NCI-H1048 (cell line): Measurements from ENCODE around the gene ADGRA1.
"Not testable (repeated sequence)": the region's sequence is repeated elsewhere in the genome, so short reads cannot be mapped to it uniquely, and the experiment has no call there.

Experiments used
- DNase-seq: peaks from one replicate; lab custom pipeline; 2025; lab: John Stamatoyannopoulos, UW

Gene ADGRA1

GRCh38 chr10:133163889-133164815, 76.4 kb downstream of the ADGRA1 start:
- DNase-seq: no peak

- DNase-seq: no peak
Observed at GRCh38 chr10:133164816-133165555, 77.3 kb downstream of the ADGRA1 start.

DNA sequence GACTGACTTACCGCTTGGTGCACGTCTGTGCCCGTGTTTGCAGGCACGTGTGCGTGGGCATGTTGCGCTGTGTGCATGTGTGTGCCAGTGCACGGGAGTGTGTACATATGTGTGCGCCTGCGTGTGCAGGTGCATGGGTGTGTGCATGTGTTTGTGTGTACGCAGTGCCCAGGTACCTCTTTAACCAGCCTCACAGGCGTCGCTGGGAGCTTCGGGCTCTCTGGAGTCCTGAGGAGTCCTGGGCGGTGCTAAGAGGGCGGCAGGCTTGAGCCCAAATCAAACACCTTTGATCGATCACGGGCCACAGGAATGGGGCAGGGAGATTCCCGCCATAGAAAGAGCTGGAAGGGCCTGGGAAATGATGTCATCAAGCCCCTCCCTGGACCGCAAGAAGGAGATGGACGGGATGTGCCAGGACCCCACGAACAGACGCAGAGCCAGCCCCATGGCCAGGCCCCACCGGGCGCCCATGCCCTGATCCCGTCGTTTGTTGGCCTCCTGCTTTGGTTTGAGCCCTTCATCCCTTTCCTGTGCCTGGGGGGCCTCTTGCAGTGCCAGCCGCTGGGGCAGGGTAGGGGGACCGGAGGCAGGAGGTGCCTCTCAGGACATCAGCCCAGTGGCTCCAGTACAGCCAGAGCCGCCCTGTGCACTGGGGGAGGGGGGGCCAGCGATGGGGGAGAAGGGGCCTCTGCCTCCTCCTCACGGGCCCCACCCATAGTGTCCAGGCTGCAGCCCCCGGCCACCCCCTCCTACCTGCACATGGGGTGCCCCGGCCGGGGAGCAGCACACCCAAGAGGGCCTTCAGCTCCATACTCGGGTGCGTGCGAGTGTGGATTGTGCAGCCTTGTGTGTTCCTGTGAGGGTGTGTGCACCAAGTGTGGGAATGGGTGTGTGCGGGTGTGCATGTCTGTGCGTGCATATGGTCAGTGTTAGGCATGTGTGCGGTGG, 78.1 kb downstream of the ADGRA1 start:
- DNase-seq: no peak

DNA sequence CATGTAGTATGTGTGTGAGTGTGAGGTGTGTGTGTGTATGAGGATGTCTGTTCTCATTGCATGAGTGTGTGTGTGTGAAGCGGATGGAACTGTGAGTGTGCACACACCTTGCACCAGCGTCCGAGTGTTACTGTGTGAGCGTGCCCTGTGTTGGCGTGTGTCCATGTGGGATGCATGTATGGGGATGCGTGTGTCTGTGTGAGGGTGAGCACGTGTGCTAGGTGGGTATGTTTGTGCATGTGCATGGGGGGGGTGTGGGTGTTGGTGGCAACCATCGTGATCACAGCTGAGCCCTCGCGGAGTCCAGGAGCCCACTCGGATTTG, 78.7 kb downstream of the ADGRA1 start:
- DNase-seq: no peak

DNA sequence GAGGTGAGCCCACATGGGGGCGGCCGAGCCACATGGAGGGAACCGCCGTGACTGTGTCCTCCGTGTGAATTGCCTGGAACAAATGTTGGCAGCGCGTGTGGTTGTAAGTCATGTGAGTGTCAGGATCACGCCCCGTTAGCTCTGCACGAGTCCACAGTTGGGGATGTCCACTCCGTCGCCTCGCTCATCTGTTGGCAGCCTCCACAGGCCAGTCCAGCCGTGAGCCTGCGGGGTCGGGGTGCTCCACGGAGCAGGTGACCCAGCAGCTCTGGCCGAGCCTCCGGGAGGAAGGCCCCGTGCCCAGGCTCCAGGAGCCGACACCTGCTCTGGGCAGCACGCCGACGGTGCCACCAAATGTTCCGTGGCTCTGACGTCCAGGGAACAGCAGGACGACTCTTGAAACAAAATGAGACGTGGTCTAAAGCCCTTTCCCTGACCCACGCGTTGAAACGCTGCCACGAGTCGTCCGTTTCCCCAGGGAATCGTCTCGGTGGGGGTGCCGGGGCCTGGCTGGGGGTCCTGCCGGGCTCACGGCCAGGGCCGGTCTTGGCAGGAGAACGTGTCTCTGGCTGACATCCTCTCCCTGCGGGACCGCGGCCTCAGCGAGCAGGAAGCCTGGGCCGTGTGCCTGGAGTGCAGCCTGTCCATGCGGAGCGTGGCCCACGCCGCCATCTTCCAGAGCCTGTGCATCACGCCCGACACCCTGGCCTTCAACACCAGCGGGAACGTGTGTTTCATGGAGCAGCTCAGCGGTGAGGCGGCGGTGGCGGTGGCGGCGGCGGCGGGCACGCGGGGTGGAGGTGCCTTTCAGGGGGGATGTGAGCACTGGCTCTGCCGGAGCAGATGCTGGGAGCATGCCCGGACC, 79.3 kb downstream of the ADGRA1 start:
- no peak for DNase-seq

GRCh38 chr10:133167693-133168616, 80.2 kb downstream of the ADGRA1 start:
- DNase-seq: no peak

DNA sequence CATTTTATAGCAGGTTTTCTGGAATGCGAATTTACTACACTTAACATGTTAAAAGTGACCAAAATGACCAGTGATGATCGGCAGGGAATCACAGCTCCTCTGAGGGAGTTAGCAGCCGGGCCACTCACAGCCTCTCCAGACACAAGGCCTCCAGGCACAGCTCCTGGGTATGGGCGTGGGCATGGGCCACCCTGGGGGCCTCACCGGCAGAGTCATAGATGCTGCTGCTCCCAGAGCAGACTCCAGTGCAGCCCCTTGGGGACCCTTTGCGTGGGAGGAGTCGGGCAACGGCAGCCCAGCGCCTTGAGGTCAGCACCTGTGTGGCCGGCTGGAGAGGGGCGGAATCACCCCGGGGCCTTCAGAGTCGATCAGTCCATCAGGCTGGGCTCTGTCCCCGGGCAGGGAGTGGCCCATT, 80.9 kb downstream of the ADGRA1 start:
- DNase-seq: no peak

DNA sequence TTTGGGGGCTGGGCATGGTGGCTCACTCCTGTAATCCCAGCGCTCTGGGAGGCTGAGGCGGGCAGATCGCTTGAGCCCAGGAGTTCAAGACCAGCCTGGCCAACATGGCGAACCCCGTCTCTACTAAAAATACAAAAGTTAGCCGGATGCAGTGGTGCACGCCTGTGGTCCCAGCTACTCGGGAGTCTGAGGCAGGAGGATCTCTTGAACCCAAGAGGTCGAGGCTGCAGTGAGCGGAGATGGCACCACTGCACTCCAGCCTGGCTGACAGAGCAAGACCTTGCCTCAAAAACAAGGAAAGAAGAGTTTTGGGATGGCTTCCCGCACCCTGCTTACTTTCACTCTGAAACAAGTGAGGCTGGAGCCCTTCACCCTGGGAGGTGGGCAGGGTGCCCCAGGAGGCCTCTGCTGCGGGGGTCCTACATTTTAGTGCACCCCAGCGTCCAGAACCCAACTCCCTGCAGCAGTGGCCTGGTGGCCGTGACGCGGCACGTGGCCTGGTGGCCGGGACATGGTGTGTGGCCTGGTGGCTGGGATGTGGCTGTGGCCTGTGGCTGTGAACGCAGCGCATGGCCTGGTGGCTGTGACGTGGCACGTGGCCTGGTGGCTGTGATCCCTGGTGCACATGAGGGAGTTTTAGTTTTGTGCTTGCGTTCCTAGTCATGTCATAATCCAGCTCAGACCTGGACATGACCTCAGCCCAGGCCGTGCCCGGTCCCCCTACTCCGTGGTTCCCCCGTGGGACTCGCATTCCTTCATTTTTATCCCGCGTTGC, 81.6 kb downstream of the ADGRA1 start:
- DNase-seq: no peak

DNA sequence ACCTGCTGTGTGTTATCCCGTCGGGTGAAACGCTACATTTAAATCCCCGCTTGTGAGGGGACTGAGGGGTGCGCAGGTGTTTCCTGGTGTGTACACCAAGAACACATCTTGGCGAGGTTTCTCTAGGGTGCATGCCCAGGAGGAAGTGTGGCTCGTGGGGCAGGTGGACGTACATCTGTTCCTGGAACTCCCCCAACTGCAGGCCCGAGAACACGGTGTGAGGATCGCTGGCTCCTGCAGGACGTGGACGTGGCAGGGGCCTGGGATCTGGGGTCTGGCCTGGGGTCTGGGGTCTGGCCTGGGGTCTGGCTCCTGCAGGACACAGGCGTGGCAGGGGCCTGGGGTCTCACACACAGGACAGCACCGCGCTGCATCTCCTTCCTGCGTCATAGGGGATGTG, 82.4 kb downstream of the ADGRA1 start:
- DNase-seq: no peak

DNA sequence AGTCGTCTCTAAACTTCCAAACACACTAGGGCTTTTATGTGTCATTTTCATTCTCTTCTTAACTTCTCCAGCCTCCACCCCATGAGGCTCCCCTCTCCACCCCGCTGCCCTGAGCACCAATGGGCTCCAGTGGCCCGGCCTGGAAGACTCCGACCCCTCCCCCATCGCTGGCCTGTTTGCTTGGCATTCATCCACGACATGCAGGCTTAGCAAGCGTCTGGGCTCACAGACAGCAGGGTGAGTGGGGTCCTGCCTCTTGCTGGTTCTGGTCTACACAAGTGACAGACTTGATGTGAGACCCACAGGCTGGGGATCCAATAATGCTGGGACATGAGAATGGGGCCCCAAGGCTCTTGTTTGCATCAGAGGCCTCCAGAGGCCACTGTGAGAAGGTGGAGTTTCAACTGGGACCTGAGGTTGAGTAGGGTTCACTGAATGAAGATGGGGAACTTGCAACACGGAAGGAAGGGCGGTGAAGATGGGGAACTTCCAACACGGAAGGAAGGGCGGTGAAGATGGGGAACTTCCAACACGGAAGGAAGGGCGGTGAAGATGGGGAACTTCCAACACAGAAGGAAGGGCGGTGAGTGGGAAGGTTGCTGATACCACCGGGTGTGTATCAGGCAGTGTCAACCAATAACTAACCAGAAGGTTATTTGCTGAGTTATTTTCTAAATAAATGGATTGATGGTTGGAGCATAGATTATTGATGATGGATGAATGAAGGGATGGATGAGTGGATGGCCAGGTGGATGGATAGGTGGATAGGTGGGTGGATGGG, 86.3 kb downstream of the ADGRA1 start:
- DNase-seq: no peak

- no peak for DNase-seq
Observed at GRCh38 chr10:133174689-133175263, 87.1 kb downstream of the ADGRA1 start.

DNA sequence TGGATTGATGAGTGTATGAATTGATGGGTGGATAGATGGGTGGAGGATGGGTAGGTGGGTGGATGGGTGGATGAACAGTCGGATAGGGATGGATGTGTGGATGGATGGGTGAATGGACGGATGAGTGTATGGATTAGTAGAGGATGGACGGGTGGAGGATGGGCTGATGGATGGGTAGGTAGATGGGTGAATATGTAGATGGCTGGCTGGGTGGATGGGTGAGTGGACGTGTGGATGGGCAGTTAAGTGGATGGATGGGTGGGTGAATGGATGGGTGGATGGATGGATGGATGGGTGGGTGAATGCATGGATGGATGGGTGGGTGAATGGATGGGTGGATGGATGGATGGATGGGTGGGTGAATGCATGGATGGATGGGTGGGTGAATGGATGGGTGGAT, 87.9 kb downstream of the ADGRA1 start:
- not testable (repeated sequence) for DNase-seq

- no peak for DNase-seq
Observed at GRCh38 chr10:133176546-133176945, 88.8 kb downstream of the ADGRA1 start.

- DNase-seq: no peak
Observed at GRCh38 chr10:133177380-133178157, 89.8 kb downstream of the ADGRA1 start.

- no peak for DNase-seq
Observed at GRCh38 chr10:133178357-133179127, 90.8 kb downstream of the ADGRA1 start.

GRCh38 chr10:133179128-133179520, 91.4 kb downstream of the ADGRA1 start:
- DNase-seq: no peak

DNA sequence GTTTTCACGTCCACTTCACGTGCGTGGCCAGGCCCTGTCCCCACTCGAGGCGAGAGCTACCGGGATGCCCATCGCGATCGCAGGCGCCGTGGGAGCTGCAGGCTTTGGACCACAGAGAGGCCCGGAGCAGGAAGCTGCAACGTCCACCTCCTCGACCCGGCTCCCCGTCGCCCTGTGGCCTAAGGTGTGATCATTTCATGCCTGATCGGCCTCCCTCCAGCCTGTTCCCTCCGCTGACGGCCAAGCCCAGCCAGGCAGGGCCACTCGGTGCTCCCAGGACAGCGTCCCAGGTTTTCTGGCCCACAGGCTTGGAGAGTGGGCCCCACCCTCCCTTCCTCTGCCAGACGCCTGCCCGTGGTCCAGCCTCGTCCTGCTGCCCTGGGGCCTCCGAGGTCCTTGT, 91.9 kb downstream of the ADGRA1 start:
- DNase-seq: no peak
